Measurements from ENCODE around the gene ETV6.

Gene ETV6

DNA sequence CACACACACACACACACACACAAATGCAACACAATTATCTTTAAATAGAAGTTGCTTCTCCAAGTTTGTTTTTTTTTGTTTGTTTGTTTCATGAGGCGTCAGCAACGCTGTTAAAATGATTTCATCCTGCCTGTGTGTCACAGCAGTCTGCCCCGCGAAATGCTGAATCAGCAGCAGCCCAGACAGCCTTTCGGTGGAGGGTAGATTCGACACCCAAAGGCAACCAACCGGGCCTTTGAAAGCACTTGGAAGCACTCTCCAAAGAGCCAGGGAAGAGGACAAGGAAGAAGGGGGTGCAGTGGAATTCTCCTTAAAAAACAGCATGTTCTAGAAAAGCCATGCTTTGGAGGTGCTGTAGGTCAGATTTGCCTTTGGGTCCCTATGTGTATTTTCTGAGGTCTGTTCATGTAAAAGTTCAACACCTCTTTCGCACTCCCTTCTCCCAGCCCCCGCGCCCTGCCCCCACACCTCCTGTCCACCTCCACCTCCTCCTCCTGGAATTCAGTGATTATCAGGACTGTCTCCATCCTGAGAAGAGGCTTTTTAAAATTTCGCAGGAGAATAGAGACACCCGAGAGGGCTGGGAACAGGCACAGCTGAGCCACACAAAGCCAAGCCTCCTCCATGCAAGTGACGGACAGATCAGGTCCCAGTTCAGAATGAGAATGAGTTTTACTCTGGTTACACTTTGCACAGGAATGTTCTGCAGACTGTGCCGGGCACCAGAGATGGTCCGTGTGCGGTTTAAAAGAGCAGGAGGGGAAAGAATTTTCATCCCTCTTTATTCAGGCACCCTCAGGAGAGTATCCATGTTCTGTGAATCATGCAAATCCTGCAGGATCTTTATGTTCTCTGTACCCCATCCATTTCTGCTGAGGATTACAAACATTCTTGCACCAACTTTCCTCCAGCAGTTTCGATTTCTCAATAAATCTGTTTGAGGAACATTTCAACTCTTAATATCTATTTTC lies 177.9 kb downstream of the ETV6 start:
- DNase-seq (ENCODE audit: low read depth), result no peak

DNA sequence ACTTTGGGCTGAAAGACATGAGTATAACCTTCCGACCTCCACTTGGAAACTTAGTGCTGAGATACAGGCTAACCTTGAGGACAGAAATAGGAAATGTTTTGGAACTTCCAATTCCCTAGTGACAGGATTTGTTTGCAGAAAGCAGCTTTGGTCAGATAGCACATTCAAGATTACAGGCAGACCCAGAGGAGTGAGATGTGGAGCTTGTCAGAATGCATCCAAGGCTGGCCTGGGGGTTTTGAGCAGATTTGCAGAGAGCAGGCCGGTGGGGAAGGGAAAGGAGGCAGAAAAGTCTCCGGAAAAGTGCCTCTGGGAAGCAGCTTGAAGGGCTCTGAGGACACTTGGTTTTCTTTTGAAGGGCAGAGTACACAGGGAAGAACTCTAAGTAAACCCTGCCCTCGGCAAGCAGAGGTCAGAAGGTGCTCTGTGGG lies 180.3 kb downstream of the ETV6 start:
- no peak for DNase-seq (ENCODE audit: low read depth)

DNA sequence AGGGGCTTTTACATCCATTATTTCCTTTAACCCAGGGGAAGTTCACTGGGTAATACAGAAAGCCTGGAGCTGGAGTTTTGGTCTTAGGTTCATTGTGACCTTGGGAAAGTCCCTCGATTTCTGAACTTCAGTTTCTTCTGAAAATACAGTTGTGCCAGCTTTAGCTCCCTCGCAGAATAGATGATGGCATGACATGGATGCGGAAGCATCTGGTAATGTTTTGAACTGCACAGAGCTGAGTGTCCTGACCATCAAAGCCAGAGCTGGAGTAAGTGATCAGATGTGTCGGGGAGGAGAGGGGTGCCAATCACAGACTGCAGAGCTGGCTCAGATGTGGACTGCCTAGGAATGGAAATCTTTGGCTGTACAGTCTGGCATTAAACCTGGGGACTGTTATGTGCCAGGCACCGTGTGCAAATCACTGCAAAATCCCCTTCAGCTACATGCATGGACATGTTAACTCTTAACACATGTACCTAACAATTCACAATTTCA lies 180.9 kb downstream of the ETV6 start:
- DNase-seq (ENCODE audit: low read depth), result no peak

DNA sequence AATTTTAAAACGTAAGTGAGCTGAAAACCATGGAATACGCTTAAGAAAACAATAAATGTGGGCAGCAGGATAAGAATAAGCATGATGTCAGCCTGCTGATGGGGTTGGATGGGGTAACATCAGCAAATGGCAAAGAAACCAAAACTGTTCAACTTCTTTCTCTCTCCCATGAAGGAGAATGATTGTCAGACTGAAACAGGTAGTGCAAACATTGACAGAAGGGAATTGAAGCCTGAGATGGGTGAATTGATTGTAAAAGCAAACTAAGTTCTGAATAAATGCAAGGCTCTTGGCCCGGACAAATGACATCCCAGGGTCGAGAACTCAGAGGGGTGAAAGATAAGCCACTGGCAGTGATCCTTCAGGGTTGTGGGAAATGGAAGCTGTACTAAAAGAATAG lies 182.6 kb downstream of the ETV6 start:
- DNase-seq (ENCODE audit: low read depth), result no peak

DNA sequence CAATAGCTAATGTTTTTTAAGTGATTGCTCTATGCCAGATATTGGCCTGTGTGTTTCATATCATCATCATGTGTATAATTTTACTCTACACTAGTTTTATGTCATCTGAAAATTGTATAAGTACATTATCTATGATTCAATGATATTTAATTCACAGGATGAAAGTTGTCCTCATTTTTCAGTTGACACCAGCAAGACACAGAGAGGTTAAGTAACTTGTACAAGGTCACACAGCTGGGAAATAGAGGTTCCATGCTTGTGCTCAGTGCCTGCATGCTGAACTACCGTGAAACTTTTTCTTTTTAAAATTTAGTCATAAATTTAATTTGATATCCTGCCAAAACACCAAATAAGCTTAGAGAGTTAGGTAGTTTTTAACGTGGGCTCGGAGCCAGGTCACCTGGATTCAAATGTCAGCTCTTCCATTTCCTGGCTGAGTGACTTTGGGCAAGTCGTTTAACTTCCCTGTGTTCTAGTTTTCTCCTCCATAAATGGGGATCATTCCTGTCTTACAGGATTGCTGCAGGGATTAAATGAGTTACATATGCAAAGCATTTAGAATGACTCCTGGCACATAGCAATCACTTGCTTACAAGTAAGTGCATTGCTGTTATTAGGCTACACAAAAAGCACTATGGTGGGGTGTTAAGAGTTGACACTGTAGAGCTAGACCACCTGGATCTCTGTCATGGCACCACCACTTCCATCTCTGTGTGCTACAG lies 183.9 kb downstream of the ETV6 start:
- no peak for DNase-seq (ENCODE audit: low read depth)

DNA sequence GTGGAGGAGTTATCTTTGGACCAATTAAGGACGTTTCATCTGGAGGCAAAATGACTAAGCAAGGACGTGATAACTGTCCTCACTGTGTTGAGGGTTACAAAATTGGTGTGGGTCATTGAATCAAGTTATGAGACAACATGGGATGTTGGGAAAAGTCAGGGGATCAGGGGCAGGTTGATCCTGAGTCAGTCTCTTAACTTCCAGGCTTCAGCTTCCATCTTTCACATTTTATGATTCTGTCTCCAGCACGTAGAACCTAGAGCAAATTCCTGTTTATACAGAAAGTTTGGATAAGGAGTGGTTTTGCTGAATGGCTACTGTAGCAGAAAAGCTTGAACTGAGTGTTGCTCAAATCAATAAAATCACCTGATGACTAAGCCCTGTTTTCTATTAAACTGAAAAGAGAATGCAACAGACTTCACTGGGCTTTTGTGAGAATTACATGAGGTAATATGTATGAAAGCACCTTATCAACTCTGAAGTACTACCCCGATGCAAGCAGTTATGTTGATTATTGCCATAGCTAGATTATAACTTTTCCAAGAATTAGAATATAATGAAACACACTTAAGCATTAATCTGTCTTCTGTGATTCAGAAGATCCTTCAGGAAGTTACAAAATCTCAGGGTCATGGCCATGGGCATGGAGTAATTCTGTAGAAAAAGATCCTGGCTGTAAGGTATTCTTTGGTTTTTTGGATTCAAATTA lies 184.8 kb downstream of the ETV6 start:
- no peak for DNase-seq (ENCODE audit: low read depth)

DNA sequence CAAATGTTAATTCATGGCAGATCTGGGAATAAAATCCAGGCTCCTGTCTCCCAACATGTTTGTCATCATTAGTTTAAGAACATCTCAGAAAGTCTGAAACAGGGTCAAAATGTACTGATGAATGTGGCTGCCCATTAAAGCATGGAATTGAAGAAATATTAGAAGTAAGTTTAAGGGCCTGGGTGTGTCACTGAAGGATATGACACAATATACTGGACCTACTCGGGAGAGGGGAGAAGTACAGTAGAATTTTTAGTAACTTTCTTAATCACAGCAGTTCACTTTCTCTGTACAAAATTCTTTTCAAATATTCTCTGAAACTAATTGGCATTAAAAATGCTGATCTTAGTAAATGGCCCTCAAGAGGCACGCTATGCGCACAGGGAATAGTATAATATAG lies 185.5 kb downstream of the ETV6 start:
- no peak for DNase-seq (ENCODE audit: low read depth)

DNA sequence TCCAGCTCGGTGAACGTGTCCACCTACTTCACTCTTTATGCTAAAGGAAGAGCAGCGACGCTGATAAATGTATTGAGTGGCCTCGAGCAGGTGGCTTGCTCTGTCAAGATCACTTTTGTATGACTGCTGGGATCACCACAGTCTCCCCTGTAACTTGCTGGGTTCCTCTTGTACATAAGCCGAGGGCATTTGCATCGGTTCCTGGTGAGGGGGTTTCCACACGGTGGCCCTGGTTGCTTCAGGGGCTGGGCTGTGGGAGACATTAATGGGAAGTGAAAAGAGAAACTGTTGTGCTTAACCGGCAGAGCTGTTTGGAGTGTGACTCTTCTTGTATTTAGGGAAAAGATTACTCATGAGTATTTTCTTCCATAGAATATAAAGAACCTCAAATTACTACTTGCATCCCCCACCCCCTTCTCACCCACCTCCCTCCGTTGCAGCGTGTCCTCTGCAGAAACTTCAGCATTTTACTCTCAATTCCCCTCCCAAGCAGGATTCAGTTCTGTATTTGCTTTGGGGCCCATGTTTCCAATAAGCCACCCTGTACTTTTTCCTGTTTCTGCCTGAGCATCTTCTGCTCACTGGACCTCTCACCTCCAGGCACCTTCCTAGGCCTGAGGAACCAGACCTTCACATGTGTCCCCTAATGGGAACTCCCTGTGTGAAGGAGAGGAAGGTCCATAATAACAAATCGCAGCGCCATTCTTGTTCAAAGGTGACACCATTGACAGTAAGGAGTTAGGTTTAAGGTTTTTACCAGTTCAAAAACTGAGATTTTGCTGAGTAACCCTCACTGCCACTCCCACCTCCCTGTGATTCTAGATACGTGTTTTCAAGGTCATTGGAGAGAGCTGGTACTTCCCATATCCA lies 187.0 kb downstream of the ETV6 start:
- no peak for DNase-seq (ENCODE audit: low read depth)

DNA sequence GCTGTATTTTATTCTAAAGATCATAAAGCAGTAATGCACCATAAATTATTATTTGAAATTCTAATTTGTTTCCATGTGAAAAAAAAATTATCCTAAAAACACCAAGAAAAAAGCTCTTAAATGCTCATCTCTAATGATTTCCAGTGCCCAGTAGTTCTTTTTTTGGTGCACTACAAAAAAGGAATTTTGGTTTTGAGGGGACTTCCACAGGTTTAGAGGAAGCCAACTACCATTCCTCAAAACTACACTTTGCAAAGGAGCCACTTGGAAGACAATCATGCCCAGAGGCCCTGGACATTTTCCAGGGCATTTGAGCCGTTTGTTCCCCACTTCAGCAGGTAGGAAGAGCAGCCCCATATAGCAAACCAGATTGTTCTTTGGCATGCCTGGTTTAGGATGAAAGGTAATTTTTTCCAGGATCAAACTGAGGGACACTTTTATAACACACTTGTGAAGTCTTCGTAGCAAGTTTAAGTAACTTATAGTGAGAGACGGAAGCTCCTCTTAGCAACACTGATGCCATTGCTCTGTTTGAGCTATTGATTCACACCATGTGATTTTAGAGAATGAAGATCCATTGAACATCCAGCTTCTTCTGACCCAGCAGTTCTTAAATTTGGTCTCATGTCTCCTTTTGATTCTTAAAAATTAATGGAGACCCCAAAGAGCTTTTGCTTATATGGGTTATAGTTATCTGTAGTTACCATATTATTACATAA lies 187.9 kb downstream of the ETV6 start:
- no peak for DNase-seq (ENCODE audit: low read depth)

DNA sequence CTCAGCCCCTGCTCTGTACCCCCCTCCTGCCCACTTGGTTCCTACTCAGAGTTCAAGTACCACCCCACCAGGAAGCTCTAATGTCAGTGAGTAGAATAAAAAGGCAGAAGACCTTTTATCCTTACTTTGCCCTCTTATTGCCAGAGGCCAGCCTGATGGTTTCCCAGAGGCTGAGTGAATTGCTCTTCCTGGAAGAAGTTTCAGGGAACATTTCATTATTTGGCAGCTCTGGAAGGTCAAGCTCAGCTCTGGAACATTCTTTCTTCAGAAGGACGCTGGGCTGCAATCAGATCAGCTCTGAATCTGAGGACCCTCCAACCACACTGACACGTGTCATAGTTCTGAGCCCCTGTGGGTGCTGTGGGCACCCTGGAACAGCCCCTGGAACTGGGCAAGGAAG lies 188.9 kb downstream of the ETV6 start:
- no peak for DNase-seq (ENCODE audit: low read depth)

DNA sequence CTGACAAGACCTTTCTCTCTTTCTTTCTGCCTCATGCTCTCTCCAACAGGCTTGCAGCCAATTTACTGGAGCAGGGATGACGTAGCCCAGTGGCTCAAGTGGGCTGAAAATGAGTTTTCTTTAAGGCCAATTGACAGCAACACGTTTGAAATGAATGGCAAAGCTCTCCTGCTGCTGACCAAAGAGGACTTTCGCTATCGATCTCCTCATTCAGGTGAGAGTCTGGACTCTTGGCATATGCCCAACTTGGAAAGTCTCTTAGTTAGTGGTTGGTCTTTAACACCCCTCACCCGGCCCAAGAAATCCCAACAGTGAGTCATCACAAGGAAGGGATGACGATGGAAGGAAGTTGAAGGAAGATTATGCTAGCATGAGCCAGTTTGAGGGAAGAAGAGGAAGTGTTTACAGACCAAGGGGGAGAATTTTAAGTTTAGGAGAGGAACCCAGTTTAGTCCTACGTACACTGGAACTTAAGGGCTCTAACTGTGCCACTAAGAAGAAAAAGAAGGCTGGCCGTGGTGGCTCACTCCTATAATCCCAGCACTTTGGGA lies 189.7 kb downstream of the ETV6 start:
- DNase-seq (ENCODE audit: low read depth), result no peak

DNA sequence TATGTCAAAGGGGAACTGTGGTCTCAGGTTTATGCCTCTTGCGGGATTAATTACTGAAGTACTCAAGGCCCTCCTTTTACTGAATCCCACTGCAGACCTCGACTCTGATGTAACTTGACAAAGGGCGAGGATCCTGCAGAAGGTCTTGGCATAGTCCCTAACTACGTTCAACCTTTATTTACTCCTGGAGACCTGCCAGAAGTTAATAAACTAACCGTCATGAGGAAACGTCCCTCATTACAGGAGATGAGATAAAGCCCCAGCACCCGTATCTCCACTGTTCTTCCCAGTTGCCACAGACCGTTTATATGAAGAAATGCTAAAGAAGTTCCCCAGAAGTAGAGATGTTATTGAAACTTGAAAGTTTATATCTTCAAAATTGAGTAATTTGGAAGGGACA lies 190.9 kb downstream of the ETV6 start:
- no peak for DNase-seq (ENCODE audit: low read depth)

DNA sequence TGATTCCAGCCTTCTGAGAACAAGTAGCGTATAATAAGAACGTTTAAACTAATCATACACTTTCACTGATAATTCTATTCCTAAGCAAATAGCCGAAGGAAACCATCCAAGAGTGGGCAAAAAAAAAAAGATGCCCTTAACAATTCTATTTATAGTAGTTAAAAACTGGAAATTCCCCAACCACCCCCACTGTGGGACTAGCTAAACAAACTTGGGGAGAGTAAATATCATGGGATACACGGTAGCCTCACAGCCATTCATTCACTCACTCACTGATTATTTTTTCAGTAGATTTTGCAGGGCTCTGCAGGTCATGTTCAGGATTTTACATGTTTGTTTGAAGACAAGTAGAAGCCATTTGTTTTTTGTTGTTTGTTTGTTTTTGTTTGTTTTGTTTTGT lies 197.0 kb downstream of the ETV6 start:
- DNase-seq (ENCODE audit: low read depth), result no peak

DNA sequence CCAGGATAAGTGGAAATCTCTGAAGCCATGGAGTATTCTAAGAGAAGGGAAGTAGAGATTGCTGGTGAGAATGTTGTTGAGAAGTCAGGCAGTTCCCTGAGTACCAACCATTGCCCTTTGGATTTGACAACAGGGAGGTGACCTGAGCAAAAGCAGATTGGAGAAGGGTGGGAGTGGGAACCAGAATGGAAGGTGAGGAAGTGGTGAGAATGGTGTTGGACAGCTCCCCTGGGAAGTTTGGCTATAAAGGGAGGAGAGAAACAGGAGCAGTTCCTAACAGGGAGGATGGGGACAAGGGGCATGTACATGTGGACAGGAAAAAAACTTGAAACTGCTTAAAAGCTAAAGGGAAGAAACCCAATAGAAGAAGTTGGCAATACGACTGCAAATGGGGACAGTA lies 198.1 kb downstream of the ETV6 start:
- DNase-seq (ENCODE audit: low read depth), result no peak

DNA sequence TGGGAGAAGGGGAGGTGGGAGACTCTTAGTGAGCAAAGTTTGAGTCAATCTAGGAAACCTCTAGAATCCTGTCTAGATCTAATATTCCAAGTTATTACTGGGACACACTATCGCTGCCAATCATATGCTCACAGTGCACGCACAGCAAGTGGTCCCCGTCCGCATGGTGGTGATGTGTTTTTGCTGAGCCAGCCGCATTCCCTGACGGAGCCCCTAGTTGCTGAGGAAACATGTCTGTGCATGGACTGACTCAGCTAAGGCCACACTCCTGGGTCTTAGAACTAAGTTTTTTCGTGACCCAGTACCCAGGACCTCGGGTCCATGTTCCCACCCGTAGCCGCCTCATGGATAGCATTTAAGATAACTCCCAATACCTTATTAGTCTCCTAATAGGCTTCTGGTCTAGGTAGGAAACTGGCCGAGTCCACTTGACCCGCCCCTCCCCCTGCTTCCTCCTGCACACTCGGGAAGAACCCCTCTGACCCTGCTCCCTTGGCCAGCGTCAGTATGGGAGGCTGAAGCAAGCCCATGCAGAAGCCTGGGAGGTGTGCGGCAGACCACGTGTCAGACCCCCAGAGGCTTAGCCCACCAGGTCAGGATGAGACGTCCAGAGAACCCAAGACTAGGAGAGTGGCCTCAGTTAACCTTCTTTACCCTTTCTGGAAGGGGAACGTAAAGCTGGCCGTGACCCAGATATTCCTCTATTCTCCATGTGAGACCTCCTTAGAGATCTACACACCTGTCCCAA lies 200.5 kb downstream of the ETV6 start:
- DNase-seq (ENCODE audit: low read depth), result no peak

DNA sequence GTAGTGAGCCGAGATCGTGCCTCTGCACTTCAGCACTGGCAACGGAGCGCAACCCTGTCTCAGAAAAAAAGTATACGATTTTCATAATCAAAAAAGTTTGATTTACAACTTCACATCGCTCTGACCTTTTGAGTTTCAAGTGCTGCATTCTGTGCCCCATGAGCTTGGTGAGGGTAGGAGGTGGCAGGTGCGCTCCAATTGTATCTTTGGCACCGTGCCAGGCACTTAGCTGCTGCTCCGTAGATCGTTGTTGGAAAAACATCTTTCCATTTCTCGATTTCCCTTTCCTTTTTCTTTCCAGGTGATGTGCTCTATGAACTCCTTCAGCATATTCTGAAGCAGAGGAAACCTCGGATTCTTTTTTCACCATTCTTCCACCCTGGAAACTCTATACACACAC lies 203.7 kb downstream of the ETV6 start:
- DNase-seq (ENCODE audit: low read depth), result no peak

DNA sequence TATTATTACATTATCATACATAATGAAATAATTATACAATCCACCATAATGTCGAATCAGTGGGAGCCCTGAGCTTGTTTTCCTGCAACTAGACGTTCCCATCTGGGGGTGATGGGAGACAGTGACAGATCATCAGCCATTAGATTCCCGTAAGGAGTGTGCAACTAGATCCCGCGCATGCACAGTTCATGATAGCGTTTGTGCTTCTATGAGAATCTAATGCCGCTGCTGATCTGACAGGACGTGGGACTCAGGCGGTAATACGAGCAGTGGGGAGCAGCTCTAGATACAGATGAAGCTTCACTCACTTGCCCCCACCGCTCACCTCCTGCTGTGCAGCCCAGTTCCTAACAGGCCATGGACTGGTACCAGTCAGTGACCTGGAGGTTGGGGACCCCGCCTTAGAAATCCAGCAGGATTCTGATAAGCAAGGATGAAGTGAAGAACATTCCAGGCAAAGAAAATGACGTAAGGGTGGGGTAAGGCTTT lies 204.6 kb downstream of the ETV6 start:
- no peak for DNase-seq (ENCODE audit: low read depth)

DNA sequence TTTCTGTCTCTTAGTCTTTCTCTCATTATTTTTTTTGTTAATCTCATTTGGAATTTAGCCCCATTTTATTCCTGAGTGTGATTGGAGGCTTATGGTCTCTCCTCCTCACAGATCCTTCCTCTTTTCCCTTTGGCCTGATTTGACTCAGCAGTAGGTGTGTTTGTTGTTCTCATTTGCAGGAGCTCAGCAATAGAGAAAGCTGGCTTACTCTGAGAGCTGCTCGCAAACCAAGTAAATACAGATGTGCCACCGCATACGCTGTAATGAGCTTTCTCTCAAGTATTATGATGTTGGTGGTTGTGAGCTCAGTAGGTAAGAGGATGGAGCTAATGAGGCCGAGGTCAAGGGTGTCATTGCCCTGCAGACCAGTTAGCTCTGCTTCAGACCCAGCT lies 206.5 kb downstream of the ETV6 start:
- DNase-seq (ENCODE audit: low read depth), result no peak

DNA sequence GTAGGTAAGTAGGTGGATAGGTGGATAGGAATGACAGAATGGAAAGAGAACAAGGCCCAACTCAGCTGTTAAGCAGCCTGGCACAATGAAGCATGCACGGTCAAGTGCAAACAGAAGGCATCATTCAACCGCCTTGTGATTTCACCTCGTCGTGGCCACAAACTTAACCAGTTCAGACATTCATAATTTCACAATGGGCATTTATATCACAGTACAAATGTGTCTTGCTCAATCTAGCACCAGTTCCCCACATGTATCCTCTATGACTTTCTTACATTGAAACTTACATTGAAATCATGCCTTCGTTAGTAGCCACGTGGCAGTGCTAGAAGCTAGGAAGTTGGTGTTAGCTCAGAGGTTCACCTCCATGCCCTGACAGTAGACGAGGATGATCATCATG lies 207.5 kb downstream of the ETV6 start:
- no peak for DNase-seq (ENCODE audit: low read depth)

Data from fibroblast of the conjunctiva (primary cell).